Epithelial cell of proximal tubule (primary cell): ENCODE results near the gene TSLP. TPM values are rescaled to one million over a fixed set of nuclear protein-coding genes. Genes with fewer than 3 reads are reported as not detected.
A peak's percentile ranks its signal among the peaks of the same experiment; 100 is the strongest.

Source experiments
- DNase-seq: peaks from one replicate; pipeline ENCODE4 v3.0.0-alpha.2; 2011; ENCODE audit warnings: low read depth
- H3K4me3 ChIP-seq: 2 replicates; pipeline ENCODE4 v1.5.1; 2011; ENCODE audit warnings: low read depth, mild to moderate bottlenecking, low read length
- CTCF ChIP-seq: conservative IDR thresholded peaks from 2 replicates; pipeline ENCODE4 v1.5.1; 2012; ENCODE audit warnings: low read depth, mild to moderate bottlenecking, low read length
- total RNA-seq: library from RNA; depleted of rRNA; stranded (reverse); fragments of >200 nt; gene quantifications from 2 replicates; pipeline ENCODE4 v1.2.3, GENCODE V29; 2015

The TSLP gene
- total RNA-seq, 1 donor from 2014 or later, result 0.46 TPM

GRCh38 chr5:111074244-111074643 is 2.7 kb downstream of the TSLP start:
- no peak for DNase-seq
- no peak for TF ChIP-seq CTCF
- H3K4me3 ChIP-seq, result peak overlapping the region; percentile 68

- no peak for TF ChIP-seq CTCF
- H3K4me3 ChIP-seq, result no peak overlapping the region
- DNase-seq, result peak; percentile 80
Measured at GRCh38 chr5:111075520-111075919, 4.0 kb downstream of the TSLP start.

GRCh38 chr5:111076091-111076490 is 4.6 kb downstream of the TSLP start:
- no peak for TF ChIP-seq CTCF
- no peak overlapping the region for H3K4me3 ChIP-seq
- no peak for DNase-seq

DNA sequence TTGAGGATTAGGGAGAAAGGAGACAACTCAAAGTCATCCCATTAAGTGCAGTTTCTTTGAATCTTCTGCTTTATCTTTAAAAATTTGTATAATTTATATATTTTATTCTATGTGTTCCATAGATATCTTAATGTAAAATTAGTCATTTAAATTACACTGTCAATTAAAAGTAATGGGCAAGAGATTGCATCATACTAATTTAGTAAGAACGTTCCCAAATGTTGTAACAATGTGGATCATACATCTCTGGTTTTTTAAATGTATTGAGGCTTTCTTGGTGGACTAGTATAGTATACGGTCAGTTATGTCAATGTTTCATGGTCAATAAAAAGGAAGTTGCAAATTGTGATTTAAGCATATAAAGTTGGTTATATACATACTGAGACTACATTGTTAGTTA is 6.2 kb downstream of the TSLP start:
- no peak for TF ChIP-seq CTCF
- no peak overlapping the region for H3K4me3 ChIP-seq
- no peak for DNase-seq

- DNase-seq, result no peak
- no peak for TF ChIP-seq CTCF
- H3K4me3 ChIP-seq, result no peak overlapping the region
Measured at GRCh38 chr5:111079846-111080245, 8.3 kb downstream of the TSLP start.

DNA sequence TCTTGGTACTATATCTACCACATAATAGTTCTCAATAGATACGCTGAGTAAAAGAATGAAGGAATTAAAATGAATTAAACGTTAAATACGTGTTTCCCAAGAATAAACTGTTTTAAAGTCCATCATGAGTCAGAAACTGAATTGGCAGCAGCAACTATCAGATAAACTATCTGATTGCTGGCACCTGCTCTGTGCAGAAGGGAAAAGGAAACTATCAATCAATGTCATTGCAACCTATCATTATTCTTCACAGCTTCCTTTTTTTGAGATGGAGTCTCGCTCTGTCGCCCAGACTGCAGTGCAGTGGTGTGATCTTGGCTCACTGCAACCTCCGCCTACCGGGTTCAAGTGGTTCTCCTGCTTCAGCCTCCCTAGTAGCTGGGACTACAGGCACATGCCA is 11.8 kb downstream of the TSLP start:
- no peak for TF ChIP-seq CTCF
- no peak overlapping the region for H3K4me3 ChIP-seq
- DNase-seq, result no peak

- peak within 1 kb of the TSS; percentile 86 for H3K4me3 ChIP-seq
- no peak for TF ChIP-seq CTCF
- DNase-seq, result peak; percentile 68
Measured at GRCh38 chr5:111092062-111092853, 20.7 kb downstream of the TSLP start, which contains the start of gene WDR36. Gene WDR36, plus strand, starts transcription at chr5:111092348. Its CDS starts 109 bp downstream, at chr5:111092457.
